H1 (cell line): ENCODE measurements around the gene APOBEC3F. TPM values are rescaled to one million over a fixed set of nuclear protein-coding genes. Genes with fewer than 3 reads are reported as not detected.

Experiments used
- BACH1 ChIP-seq: IDR thresholded peaks from 2 replicates; pipeline ENCODE4 v1.6.1; 2012; ENCODE audit warnings: low read length, improper control_type of control experiment
- GABPA ChIP-seq: IDR thresholded peaks from 2 replicates; pipeline ENCODE4 v1.6.1; 2011; ENCODE audit warnings: mild to moderate bottlenecking, low read length, moderate library complexity, borderline replicate concordance; ENCODE audit not compliant: insufficient read depth
- RXRA ChIP-seq: IDR thresholded peaks from 2 replicates; pipeline ENCODE4 v1.6.1; 2011; ENCODE audit warnings: low read depth, mild to moderate bottlenecking, low read length, moderate library complexity; ENCODE audit not compliant: insufficient read depth
- polyA plus RNA-seq, 7 experiments: library from polyadenylated mRNA; depleted of rRNA in 3 of 7; stranded (reverse) in 5 of 7; unstranded in 2 of 7; fragments of >200 nt in 5 of 7; fragments of 200-250 nt in 2 of 7; gene quantifications; 1 replicate in 5 of 7; 2 replicates in 1 of 7; 4 replicates in 1 of 7; pipeline versions ENCODE4 v1.2.1 to v1.2.3, GENCODE V29; 2011 to 2013; ENCODE audit warnings: missing spikeins in 2 of 7, mixed read lengths in 2 of 7
- total RNA-seq: library from RNA; stranded (reverse); fragmentation: NEBNext Ultra II Directional; extraction: Animal tissue kit (Norgen Biotek cat#: 25700); gene quantifications from 2 replicates; pipeline ENCODE4 v1.2.1, GENCODE V29; 2021

Gene APOBEC3F
- total and polyA plus RNA-seq, 2 of the 8 experiments (the other 6 are each of a cell fraction or from before 2014, with no cell fraction given): 4.0 to 7.3 TPM

DNA sequence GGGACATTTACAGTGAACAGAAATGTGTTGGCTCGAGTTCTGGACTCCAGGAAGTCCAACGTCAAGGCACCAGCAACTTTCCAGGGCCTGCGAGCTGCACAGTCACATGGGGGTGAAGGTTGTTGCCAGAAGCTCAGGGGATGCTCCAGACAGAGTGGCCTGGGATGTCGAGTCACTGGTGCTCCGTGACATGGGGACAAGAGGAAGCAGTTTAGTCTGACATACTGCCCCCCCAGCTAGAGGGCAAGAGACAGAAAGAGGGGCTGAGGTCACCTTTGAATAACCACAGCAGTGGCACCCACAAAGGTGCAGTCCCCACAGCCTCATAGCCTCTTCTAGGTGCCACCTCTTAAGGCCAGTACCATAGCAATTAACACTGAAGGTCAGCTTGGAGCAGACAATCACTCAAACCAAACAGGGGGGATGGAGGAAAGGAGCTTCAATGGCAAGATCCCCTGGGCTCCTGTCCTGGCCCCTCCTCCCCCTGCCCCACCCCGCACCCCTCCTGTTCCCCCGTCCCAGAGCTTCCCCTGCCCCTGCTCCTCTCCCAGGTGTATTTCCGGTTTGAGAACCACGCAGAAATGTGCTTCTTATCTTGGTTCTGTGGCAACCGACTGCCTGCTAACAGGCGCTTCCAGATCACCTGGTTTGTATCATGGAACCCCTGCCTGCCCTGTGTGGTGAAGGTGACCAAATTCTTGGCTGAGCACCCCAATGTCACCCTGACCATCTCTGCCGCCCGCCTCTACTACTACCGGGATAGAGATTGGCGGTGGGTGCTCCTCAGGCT is 15.9 kb upstream of the APOBEC3F start (continued):
- TF ChIP-seq GABPA: no peak
- TF ChIP-seq BACH1: no peak
- no peak for TF ChIP-seq RXRA
